Measurements from ENCODE around the gene KIF9.
A peak's percentile ranks its signal among the peaks of the same experiment; 100 is the strongest.
"Not testable (repeated sequence)": the region's sequence is repeated elsewhere in the genome, so short reads cannot be mapped to it uniquely, and the experiment has no call there.

Gene KIF9

GRCh38 chr3:47294392-47294791 lies 11.8 kb upstream of the KIF9 start:
- no peak for DNase-seq

GRCh38 chr3:47293822-47294221 lies 11.2 kb upstream of the KIF9 start:
- no peak for DNase-seq

DNA sequence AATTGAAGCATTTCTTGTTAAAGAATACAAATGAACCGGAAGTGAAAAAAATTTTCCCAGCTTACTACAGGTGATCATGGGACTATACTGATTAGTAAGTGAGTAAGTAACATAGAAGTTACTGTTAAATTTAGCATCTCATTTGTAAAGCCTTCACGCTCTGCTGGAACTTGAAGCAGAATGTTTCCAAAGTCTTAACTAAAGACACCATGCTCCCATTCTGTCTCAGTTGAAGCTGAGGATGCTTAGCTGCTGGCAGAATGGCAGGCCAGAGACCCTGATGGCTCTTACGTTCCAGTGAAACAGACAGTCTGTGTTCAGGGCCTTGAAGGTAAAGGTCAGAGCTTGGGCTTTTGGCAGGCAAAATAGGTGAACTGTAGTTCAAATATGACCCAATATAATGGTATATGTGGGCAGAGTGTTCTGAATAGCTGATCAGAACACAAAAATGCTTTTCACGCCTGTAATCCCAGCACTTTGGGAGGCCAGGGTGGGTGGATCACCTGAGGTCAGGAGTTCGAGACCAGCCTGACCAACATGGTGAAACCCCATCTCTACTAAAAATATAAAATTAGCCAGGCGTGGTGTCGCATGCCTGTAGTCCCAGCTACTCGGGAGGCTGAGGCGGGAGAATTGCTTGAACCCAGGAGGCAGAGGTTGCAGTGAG lies 9.3 kb upstream of the KIF9 start:
- not testable (repeated sequence) for DNase-seq

- DNase-seq = no peak
Observed at GRCh38 chr3:47291158-47291753, 8.7 kb upstream of the KIF9 start.

DNA sequence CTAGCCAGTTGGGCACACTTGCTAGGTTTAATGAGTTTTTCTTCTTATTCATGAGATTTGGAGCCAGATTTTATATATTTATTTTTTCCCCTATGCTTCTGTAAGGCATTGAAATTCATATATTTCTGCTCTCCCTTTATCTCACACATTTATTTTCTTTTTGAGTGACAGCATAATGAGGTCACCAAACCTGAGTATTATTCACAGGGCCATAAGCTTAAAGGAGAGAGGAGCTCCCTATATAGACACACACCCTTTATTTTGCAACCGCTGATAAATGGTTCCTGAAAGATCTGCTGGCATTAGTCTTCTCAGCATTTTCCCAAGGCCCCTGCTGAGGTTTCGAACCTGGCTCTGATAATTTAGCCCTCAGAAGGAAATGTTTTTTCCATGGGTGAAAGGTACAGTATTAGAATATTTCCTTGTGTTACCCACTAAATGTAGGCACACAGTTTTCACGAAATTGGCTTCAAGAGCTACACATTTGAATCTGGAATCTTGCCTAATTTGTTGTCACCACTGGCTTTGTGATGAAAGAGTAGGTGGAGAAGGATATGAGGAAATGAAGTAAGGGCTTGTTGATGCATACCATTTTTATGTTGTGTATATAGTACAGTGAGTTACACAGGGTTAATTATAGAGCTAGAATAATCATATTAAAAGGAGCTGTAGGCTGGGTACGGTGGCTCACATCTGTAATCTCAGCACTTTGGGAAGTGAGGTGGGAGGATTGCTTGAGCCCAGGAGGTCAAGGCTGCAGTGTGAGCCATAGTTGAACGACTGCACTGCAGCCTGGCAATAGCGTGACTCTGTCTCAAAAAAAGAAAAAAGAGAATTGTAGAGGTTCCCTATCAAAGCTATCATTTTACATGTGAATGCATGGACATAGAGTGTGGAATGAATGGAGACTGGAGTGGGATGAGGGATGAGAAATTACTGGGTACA lies 6.6 kb upstream of the KIF9 start:
- DNase-seq = no peak

- peak in 1 of 51 donors; percentile 9 for DNase-seq
Observed at GRCh38 chr3:47283591-47284364, 1.2 kb upstream of the KIF9 start.

DNA sequence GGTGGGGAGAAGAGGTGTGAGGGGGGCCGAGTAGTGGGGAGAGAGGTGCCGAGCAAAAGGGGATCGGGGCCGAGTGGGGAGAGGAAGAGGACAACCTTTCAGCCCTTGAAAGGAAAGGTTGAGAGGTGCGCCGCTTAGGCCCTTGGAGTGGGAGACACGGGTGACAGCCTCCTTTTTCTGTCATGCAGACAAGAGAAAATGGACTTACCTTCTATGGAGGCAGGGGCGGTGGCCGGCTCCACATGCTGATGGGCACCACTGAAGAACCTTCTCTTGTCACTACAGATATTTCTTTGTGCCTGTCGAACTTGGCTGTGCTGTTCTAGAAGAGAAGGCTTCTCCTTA lies 566 bp upstream of the KIF9 start:
- peak in 12 of 51 donors; percentile 19 to 61 (median 39) for DNase-seq

GRCh38 chr3:47280519-47280918 lies 2.1 kb downstream of the KIF9 start:
- no peak for DNase-seq

GRCh38 chr3:47276558-47276957 lies 6.0 kb downstream of the KIF9 start:
- DNase-seq = no peak

- no peak for DNase-seq
Observed at GRCh38 chr3:47274652-47275051, 7.9 kb downstream of the KIF9 start.

DNA sequence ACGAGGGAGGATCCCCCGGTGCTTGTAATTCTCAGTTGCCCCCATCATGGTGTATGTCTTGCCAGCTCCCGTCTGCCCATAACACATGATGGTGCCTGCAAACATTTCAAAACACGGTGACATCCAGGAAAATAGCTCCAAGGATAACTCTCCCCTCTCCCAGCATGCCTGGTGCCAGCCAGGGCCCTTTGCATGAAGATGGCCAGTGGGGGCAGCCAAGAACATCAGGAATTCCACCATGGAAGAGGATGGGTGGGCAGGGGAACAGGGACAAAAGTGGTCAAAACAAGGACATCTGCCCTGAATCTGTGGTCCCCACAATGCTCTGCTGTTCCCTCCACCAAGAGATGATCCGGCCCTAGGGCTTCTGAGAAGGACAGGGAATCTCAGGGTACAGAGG lies 9.0 kb downstream of the KIF9 start:
- DNase-seq = no peak

DNA sequence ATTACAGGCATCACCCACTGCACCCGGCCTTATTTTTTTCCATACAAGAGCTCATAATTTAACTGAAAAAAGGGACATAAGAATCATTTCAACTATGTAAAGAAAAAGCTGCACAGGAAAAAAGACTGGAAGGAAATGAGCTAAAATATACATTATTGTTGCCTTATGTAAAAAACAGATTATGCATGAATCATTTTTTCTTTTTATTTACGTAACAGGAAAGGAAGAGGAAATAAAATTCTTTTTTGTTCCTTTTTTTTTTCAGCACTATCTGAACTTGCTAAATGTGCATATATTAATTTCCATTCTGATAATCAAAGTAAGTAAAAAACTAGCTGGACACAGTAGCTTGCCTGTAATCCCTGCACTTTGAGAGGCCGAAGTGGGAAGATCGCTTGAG lies 12.1 kb downstream of the KIF9 start:
- DNase-seq = no peak

- DNase-seq = no peak
Observed at GRCh38 chr3:47267490-47267824, 15.1 kb downstream of the KIF9 start.

DNA sequence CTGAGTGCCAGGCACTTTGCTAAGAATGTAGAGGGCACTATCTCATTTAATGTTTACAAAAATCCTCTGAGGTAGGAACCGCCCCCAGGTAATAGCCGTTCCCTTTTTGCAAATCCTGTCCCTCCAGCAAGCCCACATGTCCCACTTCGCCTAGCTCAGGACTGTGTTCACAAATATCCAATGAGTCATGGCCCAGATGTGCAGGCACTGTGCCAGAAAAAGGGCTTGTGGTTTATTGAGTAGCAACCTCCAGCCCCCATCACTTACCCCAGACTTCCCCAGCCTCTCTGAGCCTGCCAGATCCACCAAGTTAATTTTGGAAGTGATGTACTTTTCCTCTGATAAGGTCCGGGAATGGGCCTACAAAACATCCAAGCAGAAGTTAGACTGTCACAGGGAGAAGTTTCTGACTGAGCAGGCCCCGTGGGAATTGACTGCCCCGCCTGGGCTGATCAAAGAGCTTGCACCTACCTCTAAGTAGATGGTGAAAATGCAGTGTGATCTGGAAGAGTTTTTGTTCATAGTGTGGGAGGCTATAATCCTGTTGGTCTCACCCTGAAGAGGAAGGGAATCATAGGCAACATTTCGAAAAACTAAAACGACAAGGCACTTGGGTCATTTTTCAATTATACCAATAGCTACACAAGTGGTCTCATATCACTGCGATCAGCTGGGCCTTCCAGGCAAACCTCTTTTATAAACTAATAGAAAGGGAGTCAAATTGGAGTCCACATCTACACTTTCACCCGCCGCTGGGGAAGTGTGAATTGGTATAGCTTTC lies 15.7 kb downstream of the KIF9 start:
- DNase-seq = peak in 23 of 51 donors; percentile 4 to 56 (median 19)

DNA sequence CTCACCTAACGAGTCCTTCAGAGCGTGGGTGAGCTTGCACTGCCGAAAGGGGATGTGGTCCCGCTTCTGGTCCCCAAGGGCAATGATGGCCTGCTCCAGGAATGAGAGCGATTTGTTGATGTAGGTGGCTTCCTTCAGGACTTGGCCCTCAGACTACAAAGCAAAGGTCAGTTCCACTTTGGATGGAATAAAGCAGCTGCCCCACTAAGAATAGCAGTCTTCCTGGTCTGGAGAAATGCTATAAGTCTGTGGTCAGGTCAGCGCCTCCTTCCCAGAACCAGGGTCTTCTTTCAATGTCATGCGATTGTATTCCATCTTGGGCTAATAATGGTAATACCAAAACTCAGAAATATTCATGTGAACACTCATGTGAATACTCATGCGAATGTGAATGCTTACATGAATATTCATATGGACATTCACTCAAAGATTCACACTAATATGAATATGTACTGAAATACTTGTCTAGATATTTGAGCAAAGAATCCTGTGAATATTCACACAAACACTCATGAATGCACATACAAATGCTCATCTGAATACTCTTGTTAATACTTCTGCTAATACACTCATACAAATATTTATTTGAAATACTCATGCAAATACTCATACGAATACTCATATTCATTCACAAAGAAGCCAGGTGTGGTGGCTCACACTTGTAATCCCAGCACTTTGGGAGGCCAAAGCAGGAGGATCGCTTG lies 16.7 kb downstream of the KIF9 start:
- DNase-seq = no peak

GRCh38 chr3:47265008-47265407 lies 17.6 kb downstream of the KIF9 start:
- no peak for DNase-seq

- no peak for DNase-seq
Observed at GRCh38 chr3:47261301-47261700, 21.3 kb downstream of the KIF9 start.

DNA sequence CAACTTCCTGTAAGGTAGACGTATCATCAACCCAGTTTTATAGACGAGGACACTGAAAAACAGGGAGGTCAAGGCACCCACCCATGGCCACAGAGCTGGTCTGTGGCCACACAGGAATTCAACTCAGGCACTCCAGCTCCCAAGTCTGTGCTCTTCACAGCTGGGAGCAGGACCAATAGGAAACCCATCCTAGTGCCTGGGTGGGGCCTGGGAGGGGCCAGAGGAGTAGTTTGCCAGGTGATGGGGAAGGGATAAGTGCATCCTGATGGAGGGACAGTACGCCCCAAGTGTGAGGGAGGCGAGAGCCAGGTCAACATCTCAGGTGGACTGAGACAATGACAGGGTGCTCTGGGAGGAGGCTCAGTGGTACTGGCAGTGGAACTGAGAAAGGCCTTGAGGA lies 22.0 kb downstream of the KIF9 start:
- DNase-seq = no peak

- DNase-seq = no peak
Observed at GRCh38 chr3:47259114-47259513, 23.5 kb downstream of the KIF9 start.

DNA sequence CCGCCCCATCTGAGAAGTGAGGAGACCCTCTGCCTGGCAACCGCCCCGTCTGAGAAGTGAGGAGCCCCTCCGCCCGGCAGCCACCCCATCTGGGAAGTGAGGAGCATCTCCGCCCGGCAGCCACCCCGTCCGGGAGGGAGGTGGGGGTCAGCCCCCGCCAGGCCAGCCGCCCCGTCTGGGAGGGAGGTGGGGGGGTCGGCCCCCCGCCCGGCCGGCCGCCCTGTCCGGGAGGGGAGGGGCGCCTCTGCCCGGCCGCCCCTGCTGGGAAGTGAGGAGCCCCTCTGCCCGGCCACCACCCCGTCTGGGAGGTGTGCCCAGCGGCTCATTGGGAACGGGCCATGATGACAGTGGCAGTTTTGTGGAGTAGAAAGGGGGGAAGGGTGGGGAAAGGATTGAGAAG lies 26.3 kb downstream of the KIF9 start:
- DNase-seq = not testable (repeated sequence)

All from hypothalamus (tissue), 51 donors.